H7 (cell line): ENCODE data around the gene CDK5R1. TPM values are rescaled to one million over a fixed set of nuclear protein-coding genes. Genes with fewer than 3 reads are reported as not detected.
A peak's percentile ranks its signal among the peaks of the same experiment; 100 is the strongest.

Experiments used
- DNase-seq: peaks from one replicate; pipeline ENCODE4 v3.0.0; 2012
- H3K27me3 ChIP-seq: 2 replicates; pipeline ENCODE4 v1.6.0; 2011; ENCODE audit warnings: mild to moderate bottlenecking, low read length; ENCODE audit not compliant: control insufficient read depth, insufficient read depth
- H3K36me3 ChIP-seq: replicated peaks from 2 replicates; pipeline ENCODE4 v1.5.1; 2011; ENCODE audit warnings: low read length; ENCODE audit not compliant: control insufficient read depth, insufficient read depth
- H3K4me3 ChIP-seq: 2 replicates; pipeline ENCODE4 v1.5.1; 2011; ENCODE audit warnings: low read depth, mild to moderate bottlenecking, control low read depth, low read length, moderate library complexity; ENCODE audit not compliant: insufficient read depth
- total RNA-seq: library from RNA; depleted of rRNA; stranded (reverse); fragments of >200 nt; shearing (Covaris generic); gene quantifications from 2 replicates; pipeline ENCODE4 v1.2.3, GENCODE V29; 2014

The CDK5R1 gene
- total RNA-seq, 1 experiment from 2014 or later = 9.9 TPM

- no peak for DNase-seq
- H3K36me3 ChIP-seq = peaks cover 26% of the 10 kb centered on the region
- no peaks in the 10 kb centered on the region for H3K27me3 ChIP-seq
- no peak overlapping the region for H3K4me3 ChIP-seq
Measured at GRCh38 chr17:32460054-32460453, 26.7 kb upstream of the CDK5R1 start.

- H3K36me3 ChIP-seq = peaks cover 29% of the 10 kb centered on the region
Measured at GRCh38 chr17:32461498-32461852, 25.3 kb upstream of the CDK5R1 start.

GRCh38 chr17:32461853-32462617, 24.8 kb upstream of the CDK5R1 start:
- DNase-seq = peak; percentile 59
- Histone ChIP-seq H3K27me3 (no peaks in the 10 kb centered on the region), H3K4me3 (no peak overlapping the region), H3K36me3 (peaks cover 31% of the 10 kb centered on the region)

More at GRCh38 chr17:32461498-32461852, 25.3 kb upstream of the CDK5R1 start:
- no peaks in the 10 kb centered on the region for H3K27me3 ChIP-seq
- no peak for DNase-seq
- H3K4me3 ChIP-seq = no peak overlapping the region

GRCh38 chr17:32463304-32463703, 23.5 kb upstream of the CDK5R1 start:
- Histone ChIP-seq H3K4me3 (no peak overlapping the region), H3K36me3 (peaks cover 31% of the 10 kb centered on the region), H3K27me3 (no peaks in the 10 kb centered on the region)
- DNase-seq = no peak

- no peaks in the 10 kb centered on the region for H3K27me3 ChIP-seq
- no peak for DNase-seq
- no peak overlapping the region for H3K4me3 ChIP-seq
- H3K36me3 ChIP-seq = peaks cover 32% of the 10 kb centered on the region
Measured at GRCh38 chr17:32464374-32464773, 22.4 kb upstream of the CDK5R1 start.

- Histone ChIP-seq H3K36me3 (peaks cover 42% of the 10 kb centered on the region), H3K27me3 (no peaks in the 10 kb centered on the region), H3K4me3 (no peak overlapping the region)
- DNase-seq = no peak
Measured at GRCh38 chr17:32467949-32468348, 18.8 kb upstream of the CDK5R1 start.

- Histone ChIP-seq H3K4me3 (no peak overlapping the region), H3K27me3 (no peaks in the 10 kb centered on the region), H3K36me3 (peaks cover 49% of the 10 kb centered on the region)
- DNase-seq = no peak
Measured at GRCh38 chr17:32470405-32471167, 16.2 kb upstream of the CDK5R1 start.

GRCh38 chr17:32471652-32472051, 15.1 kb upstream of the CDK5R1 start:
- Histone ChIP-seq H3K27me3 (no peaks in the 10 kb centered on the region), H3K36me3 (peaks cover 49% of the 10 kb centered on the region), H3K4me3 (no peak overlapping the region)
- DNase-seq = no peak

GRCh38 chr17:32475258-32475657, 11.5 kb upstream of the CDK5R1 start:
- DNase-seq = no peak
- Histone ChIP-seq H3K27me3 (no peaks in the 10 kb centered on the region), H3K4me3 (no peak overlapping the region), H3K36me3 (peaks cover 59% of the 10 kb centered on the region)

GRCh38 chr17:32477220-32477619, 9.6 kb upstream of the CDK5R1 start:
- H3K27me3 ChIP-seq = no peaks in the 10 kb centered on the region
- H3K36me3 ChIP-seq = peaks cover 47% of the 10 kb centered on the region
- no peak overlapping the region for H3K4me3 ChIP-seq
- no peak for DNase-seq

GRCh38 chr17:32479074-32479617, 7.6 kb upstream of the CDK5R1 start:
- H3K4me3 ChIP-seq = no peak overlapping the region
- H3K36me3 ChIP-seq = peaks cover 42% of the 10 kb centered on the region
- no peak for DNase-seq
- H3K27me3 ChIP-seq = no peaks in the 10 kb centered on the region

GRCh38 chr17:32481193-32481592, 5.6 kb upstream of the CDK5R1 start:
- Histone ChIP-seq H3K36me3 (peaks cover 27% of the 10 kb centered on the region), H3K4me3 (no peak overlapping the region)
- DNase-seq = no peak

GRCh38 chr17:32482568-32483320, 4.0 kb upstream of the CDK5R1 start:
- no peak for DNase-seq
- H3K4me3 ChIP-seq = no peak overlapping the region
- H3K27me3 ChIP-seq = no peaks in the 10 kb centered on the region
- peaks cover 21% of the 10 kb centered on the region for H3K36me3 ChIP-seq

More at GRCh38 chr17:32481193-32481592, 5.6 kb upstream of the CDK5R1 start:
- no peaks in the 10 kb centered on the region for H3K27me3 ChIP-seq

- peak; percentile 91 for DNase-seq
- Histone ChIP-seq H3K36me3 (peaks cover 18% of the 10 kb centered on the region), H3K4me3 (no peak overlapping the region), H3K27me3 (no peaks in the 10 kb centered on the region)
Measured at GRCh38 chr17:32483451-32484019, 3.3 kb upstream of the CDK5R1 start.
